ENCODE results near the gene AMY1B.
"Not testable (repeated sequence)": the region's sequence is repeated elsewhere in the genome, so short reads cannot be mapped to it uniquely, and the experiment has no call there.

DNA sequence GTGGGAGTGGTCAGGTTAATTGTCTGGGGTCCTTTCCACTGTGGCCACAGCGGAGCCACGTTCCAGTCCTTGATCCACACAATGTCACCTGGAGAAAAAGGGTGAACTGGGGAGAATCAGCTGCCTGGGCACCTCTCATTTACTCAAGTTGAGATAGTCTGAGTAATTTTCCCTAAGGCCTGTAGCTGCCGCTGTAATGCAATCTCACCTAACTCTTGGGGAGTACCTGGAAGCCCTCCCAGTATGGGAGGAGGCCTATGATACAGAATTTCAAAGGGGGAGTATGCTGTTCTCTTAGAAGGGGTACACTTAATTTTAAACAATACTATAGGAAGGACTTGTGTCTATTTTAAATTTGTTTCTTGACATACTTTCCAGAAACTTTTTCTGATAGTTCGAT lies 48.4 kb upstream of the AMY1B start:
- TF ChIP-seq EP300, POLR2AphosphoS5 (IDR thresholded peaks at IDR 0.05): not testable (repeated sequence)
- TF ChIP-seq, protein P1, sequence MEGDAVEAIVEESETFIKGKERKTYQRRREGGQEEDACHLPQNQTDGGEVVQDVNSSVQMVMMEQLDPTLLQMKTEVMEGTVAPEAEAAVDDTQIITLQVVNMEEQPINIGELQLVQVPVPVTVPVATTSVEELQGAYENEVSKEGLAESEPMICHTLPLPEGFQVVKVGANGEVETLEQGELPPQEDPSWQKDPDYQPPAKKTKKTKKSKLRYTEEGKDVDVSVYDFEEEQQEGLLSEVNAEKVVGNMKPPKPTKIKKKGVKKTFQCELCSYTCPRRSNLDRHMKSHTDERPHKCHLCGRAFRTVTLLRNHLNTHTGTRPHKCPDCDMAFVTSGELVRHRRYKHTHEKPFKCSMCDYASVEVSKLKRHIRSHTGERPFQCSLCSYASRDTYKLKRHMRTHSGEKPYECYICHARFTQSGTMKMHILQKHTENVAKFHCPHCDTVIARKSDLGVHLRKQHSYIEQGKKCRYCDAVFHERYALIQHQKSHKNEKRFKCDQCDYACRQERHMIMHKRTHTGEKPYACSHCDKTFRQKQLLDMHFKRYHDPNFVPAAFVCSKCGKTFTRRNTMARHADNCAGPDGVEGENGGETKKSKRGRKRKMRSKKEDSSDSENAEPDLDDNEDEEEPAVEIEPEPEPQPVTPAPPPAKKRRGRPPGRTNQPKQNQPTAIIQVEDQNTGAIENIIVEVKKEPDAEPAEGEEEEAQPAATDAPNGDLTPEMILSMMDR (IDR thresholded peaks at IDR 0.05), result not testable (repeated sequence)
